ENCODE results near the gene PUS1. TPM values are rescaled to one million over a fixed set of nuclear protein-coding genes. Genes with fewer than 3 reads are reported as not detected.
"Not testable (repeated sequence)": the region's sequence is repeated elsewhere in the genome, so short reads cannot be mapped to it uniquely, and the experiment has no call there.

Gene PUS1
- 51.5 and 60.3 TPM in 2 replicates for total RNA-seq

DNA sequence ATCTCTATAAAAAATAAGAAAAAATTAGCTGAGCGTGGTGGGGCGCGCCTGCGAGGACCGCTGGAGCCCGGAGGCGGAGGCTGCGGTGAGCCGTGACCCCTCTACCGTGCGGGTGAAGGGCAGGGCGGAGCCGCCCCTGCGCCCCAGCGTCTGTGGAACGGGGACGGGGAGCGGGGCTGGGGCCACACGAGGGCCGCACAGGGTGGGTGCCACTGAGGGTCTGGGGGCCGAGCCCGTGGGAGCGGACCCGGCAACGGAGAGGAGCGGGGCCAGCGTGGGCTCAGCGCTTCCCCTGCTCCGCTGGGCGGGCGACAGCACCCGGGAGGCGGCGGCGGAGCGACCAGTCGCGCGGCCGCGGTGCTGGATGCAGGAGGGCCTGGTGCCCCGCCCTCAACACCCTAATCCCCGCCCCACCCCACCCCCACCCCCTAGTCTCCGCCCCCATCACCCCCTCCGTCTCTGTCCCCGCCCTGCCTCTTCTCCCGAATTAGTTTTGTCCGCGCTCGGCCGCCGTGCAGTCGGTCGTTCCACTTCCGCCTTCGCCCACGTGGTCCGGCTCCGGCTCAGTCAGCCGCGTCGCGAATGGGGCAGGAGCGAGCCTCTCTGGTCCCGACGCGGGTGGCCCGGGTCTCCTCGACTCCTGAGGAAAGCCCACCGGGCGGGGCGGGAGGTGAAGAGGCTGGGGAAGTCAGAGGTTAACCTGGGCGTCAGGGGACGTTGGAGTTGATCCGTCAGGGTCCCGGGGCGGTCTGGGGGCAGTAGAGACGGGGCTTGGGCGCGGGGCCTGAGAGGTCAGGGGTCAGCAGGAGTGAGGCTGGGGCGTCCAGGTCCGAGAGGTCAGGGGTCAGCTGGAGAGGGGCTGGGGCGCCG is at the start of gene PUS1:
TSS of gene PUS1 (plus strand) at position 566 of the 870 bp plus-strand sequence. CDS start 447 bp downstream, outside the sequence.
- TF ChIP-seq, protein P1, sequence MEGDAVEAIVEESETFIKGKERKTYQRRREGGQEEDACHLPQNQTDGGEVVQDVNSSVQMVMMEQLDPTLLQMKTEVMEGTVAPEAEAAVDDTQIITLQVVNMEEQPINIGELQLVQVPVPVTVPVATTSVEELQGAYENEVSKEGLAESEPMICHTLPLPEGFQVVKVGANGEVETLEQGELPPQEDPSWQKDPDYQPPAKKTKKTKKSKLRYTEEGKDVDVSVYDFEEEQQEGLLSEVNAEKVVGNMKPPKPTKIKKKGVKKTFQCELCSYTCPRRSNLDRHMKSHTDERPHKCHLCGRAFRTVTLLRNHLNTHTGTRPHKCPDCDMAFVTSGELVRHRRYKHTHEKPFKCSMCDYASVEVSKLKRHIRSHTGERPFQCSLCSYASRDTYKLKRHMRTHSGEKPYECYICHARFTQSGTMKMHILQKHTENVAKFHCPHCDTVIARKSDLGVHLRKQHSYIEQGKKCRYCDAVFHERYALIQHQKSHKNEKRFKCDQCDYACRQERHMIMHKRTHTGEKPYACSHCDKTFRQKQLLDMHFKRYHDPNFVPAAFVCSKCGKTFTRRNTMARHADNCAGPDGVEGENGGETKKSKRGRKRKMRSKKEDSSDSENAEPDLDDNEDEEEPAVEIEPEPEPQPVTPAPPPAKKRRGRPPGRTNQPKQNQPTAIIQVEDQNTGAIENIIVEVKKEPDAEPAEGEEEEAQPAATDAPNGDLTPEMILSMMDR (IDR thresholded peaks at IDR 0.05), result no peak
- ATAC-seq (ENCODE audit: low read depth) (peak; percentile 82), DNase-seq (peak; percentile 88)
- Mint-ChIP-seq H3K36me3 (ENCODE audit: low read depth) (peaks cover 30% of the 10 kb centered on the region), H3K4me3 (peak within 1 kb of the TSS; percentile 94), H3K4me1 (peaks cover 36% of the 10 kb centered on the region), H3K27me3 (no peaks in the 10 kb centered on the region), H3K27ac (peak within 1 kb of the TSS; percentile 90), H3K9me3 (no peaks in the 10 kb centered on the region)
- ChIA-PET POLR2A (interaction anchor here (0.5 to 2.7 kb wide), 8 partner anchors 9 to 948 kb away, joined by 3 to 23 read pairs (median 3); partner anchors contain the start of gene EP400), CTCF (interaction anchor here (1.3 kb wide), 1 partner anchor 77 kb away, joined by 3 read pairs; no protein-coding TSS in a partner anchor)
- intact Hi-C loops (cut with micrococcal nuclease), result loop anchor here (1.0 to 10.0 kb wide), 8 partner anchors 20 to 1054 kb away; partner anchors contain the start of genes EP400, MMP17, PGAM5 and RAN

DNA sequence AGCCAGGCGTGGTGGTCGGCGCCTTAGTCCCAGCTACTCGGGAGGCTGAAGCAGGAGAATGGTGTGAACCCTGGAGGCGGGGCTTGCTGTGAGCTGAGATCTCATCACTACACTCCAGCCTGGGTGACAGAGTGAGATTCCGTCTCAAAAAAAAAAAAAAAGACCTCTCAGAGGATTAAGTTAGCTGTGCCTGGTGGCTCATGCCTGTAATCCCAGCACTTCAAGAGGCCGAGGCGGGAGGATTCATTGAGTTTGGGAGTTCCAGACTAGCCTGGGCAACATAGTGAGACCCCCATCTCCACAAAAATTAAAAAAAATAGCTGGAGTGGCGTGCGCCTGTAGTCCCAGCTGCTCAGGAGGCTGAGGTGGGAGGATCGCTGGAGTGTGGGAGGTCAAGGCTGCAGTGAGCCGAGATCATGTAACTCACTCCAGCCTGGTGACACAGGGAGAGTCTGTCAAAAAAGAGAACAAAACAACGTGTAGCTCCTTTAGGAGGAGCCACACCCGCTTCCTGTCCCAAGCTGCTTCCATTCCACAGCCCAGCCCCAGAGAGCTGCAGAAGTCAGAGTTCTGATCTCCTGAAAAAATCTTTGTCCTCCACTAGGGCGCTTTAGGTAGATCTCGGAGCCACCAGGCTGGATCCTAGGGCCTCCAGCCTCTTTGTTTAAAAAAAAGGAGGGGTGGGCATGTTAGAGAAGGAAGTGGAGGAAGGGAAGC is 46.1 kb upstream of the PUS1 start:
- Mint-ChIP-seq H3K9me3 (peaks cover 5% of the 10 kb centered on the region), H3K4me3 (no peak overlapping the region), H3K4me1 (no peaks in the 10 kb centered on the region), H3K36me3 (ENCODE audit: low read depth) (no peaks in the 10 kb centered on the region), H3K27ac (no peak overlapping the region), H3K27me3 (peaks cover 11% of the 10 kb centered on the region)
- ChIA-PET CTCF (no interaction called here), POLR2A (no interaction called here)
- intact Hi-C loops (cut with micrococcal nuclease), result no loop called here
- TF ChIP-seq, protein P1 (IDR thresholded peaks at IDR 0.05), result no peak
- ATAC-seq (ENCODE audit: low read depth), result no peak
- DNase-seq, result no peak

DNA sequence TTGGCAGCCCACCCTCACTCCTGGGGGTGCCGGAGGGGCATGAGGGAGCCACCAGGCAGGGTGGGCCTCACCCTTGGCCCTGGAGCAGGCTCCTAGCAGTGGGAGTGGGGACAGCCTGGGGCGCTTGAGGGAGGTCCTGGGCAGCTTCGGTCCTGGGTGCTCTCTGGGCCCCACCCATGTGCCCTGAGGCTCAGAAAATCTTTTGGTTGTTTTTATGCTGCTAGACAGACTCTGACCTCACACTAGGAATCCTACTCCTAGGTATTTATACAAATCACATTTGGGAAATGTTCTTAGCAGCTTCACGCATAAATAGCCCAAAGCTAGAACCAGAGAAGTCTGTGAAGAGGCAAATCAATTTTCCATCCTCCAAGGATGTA is 45.6 kb upstream of the PUS1 start:
- Mint-ChIP-seq H3K27me3 (peaks cover 11% of the 10 kb centered on the region), H3K4me3 (no peak overlapping the region), H3K36me3 (ENCODE audit: low read depth) (no peaks in the 10 kb centered on the region), H3K9me3 (peaks cover 5% of the 10 kb centered on the region), H3K27ac (no peak overlapping the region), H3K4me1 (no peaks in the 10 kb centered on the region)
- DNase-seq (no peak), ATAC-seq (ENCODE audit: low read depth) (no peak)
- CTCF ChIA-PET, result no interaction called here
- intact Hi-C loops (cut with micrococcal nuclease), result no loop called here
- TF ChIP-seq, protein P1 (IDR thresholded peaks at IDR 0.05), result no peak
- POLR2A ChIA-PET, result no interaction called here

DNA sequence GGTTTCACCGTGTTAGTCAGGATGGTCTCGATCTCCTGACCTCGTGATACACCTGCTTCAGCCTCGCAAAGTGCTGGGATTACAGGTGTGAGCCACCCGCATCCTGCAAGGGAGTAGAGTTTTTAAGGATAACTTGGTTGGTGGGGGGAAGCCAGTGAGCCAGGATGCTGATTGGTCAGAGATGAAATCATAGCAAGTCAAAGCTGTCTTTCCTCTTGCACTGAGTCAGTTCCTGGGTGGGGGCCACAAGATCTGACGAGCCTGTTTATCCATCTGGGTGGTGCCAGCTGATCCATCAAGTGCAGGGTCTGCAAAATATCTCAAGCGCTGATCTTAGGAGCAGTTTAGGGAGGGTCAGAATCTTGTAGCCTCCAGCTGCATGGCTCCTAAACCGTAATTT is 44.0 kb upstream of the PUS1 start:
- H3K4me1 Mint-ChIP-seq; intact Hi-C loops (cut with micrococcal nuclease); H3K36me3 Mint-ChIP-seq (ENCODE audit: low read depth); CTCF ChIA-PET; DNase-seq; POLR2A ChIA-PET; H3K27ac Mint-ChIP-seq; H3K4me3 Mint-ChIP-seq; ATAC-seq (ENCODE audit: low read depth); H3K9me3 Mint-ChIP-seq: not testable (repeated sequence)
- H3K27me3 Mint-ChIP-seq, result peaks cover 17% of the 10 kb centered on the region

DNA sequence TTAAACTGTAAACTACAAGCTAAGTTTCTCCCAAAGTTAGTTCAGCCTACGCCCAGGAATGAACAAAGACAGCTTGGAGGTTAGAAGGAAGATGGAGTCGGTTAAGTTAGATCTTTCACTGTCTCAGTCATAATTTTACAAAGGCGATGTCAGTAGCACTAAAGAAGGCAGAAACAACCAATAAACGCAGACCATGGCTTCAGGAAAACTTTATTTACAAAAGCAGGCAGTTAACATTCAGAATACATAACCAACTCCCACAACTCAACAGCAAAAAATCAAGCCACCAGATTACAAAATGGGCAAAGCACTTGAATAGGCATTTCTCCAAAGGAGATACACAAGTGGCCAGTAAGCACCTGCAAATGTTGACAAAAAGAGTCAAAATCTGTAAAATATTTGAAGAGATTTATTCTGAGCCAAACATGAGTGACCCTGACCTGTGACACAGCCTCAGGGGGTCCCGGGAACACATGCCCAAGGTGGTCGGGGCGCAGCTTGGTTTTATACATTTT is 43.5 kb upstream of the PUS1 start:
- peaks cover 15% of the 10 kb centered on the region for H3K27me3 Mint-ChIP-seq
- DNase-seq (no peak), ATAC-seq (ENCODE audit: low read depth) (no peak)
- H3K27ac Mint-ChIP-seq, result no peak overlapping the region
- intact Hi-C loops (cut with micrococcal nuclease), result no loop called here
- H3K4me3 Mint-ChIP-seq, result no peak overlapping the region
- H3K36me3 Mint-ChIP-seq (ENCODE audit: low read depth), result no peaks in the 10 kb centered on the region
- peaks cover 5% of the 10 kb centered on the region for H3K9me3 Mint-ChIP-seq
- CTCF ChIA-PET, result no interaction called here
- POLR2A ChIA-PET, result no interaction called here
- TF ChIP-seq, protein P1 (IDR thresholded peaks at IDR 0.05), result no peak
- no peaks in the 10 kb centered on the region for H3K4me1 Mint-ChIP-seq

DNA sequence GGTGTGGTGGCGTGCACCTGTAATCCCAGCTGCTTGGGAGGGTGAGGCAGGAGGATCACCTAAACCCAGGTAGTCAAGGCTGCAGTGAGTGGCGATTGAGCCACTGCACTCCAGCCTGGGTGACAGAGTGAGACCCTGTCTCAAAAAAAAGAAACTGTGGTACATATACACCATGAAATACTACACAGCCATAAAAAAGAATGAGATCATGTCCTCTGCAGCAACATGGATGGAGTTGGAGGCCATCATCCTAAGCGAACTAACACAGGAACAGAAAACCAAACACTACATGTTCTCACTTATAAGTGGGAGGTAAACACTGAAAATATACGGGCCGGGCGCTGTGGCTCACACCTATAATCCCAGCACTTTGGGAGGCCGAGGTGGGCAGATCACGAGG is 37.4 kb upstream of the PUS1 start:
- DNase-seq; ATAC-seq (ENCODE audit: low read depth); H3K36me3 Mint-ChIP-seq (ENCODE audit: low read depth); CTCF ChIA-PET; H3K27ac Mint-ChIP-seq; H3K27me3 Mint-ChIP-seq; H3K9me3 Mint-ChIP-seq; H3K4me3 Mint-ChIP-seq: not testable (repeated sequence)
- peaks cover 11% of the 10 kb centered on the region for H3K4me1 Mint-ChIP-seq
- intact Hi-C loops (cut with micrococcal nuclease), result loop anchor here (10.0 kb wide), 1 partner anchor 1017 kb away; the partner anchor contains the start of gene RAN
- POLR2A ChIA-PET, result interaction anchor here (0.6 kb wide), 1 partner anchor 15 kb away, joined by 3 read pairs; no protein-coding TSS in a partner anchor
